Measurements from ENCODE around the gene ZC3H11A.

Gene ZC3H11A

GRCh38 chr1:203823306-203823705, 27.9 kb downstream of the ZC3H11A start:
- H3K4me3 ChIP-seq (replicated peaks; ENCODE audit: insufficient read depth, low read length) = no peak overlapping the region
- TF ChIP-seq GABPA (IDR thresholded peaks at IDR 0.05; ENCODE audit: low read depth) (no peak), REST (IDR thresholded peaks at IDR 0.05; ENCODE audit: insufficient replicate concordance, low read depth) (no peak), CTCF (IDR thresholded peaks at IDR 0.05; ENCODE audit: insufficient read depth, low read length) (no peak), SPI1 (IDR thresholded peaks at IDR 0.05; ENCODE audit: borderline replicate concordance, low read depth) (no peak)
- H3K27me3 ChIP-seq (ENCODE audit: insufficient read depth, poor library complexity, severe bottlenecking) = no peaks in the 10 kb centered on the region
- no peak for DNase-seq (ENCODE audit: low read depth in 1 of 2, low spot score in 1 of 2)
- no peak overlapping the region for H3K27ac ChIP-seq (replicated peaks)

- no peak overlapping the region for H3K4me3 ChIP-seq (replicated peaks; ENCODE audit: insufficient read depth, low read length)
- TF ChIP-seq POLR2AphosphoS5 (IDR thresholded peaks at IDR 0.05; ENCODE audit: low read depth) = no peak
- no peak for TF ChIP-seq SPI1 (IDR thresholded peaks at IDR 0.05; ENCODE audit: borderline replicate concordance, low read depth)
- no peak for TF ChIP-seq REST (IDR thresholded peaks at IDR 0.05; ENCODE audit: insufficient replicate concordance, low read depth)
- no peak for TF ChIP-seq CTCF (IDR thresholded peaks at IDR 0.05; ENCODE audit: insufficient read depth, low read length)
- TF ChIP-seq GABPA (IDR thresholded peaks at IDR 0.05; ENCODE audit: low read depth) = no peak
- no peaks in the 10 kb centered on the region for H3K27me3 ChIP-seq (ENCODE audit: insufficient read depth, poor library complexity, severe bottlenecking)
- no peak for DNase-seq (ENCODE audit: low read depth in 1 of 2, low spot score in 1 of 2)
- no peak overlapping the region for H3K27ac ChIP-seq (replicated peaks)
These were observed 30.8 kb downstream of the ZC3H11A start for GRCh38 chr1:203826175-203826574.

- TF ChIP-seq POLR2AphosphoS5 (IDR thresholded peaks at IDR 0.05; ENCODE audit: low read depth) = no peak
- TF ChIP-seq SPI1 (IDR thresholded peaks at IDR 0.05; ENCODE audit: borderline replicate concordance, low read depth) = no peak
- TF ChIP-seq CTCF (IDR thresholded peaks at IDR 0.05; ENCODE audit: insufficient read depth, low read length) = no peak
- TF ChIP-seq REST (IDR thresholded peaks at IDR 0.05; ENCODE audit: insufficient replicate concordance, low read depth) = no peak
- TF ChIP-seq GABPA (IDR thresholded peaks at IDR 0.05; ENCODE audit: low read depth) = no peak
- H3K27ac ChIP-seq (replicated peaks) = no peak overlapping the region
- no peak overlapping the region for H3K4me3 ChIP-seq (replicated peaks; ENCODE audit: insufficient read depth, low read length)
- DNase-seq (ENCODE audit: low read depth in 1 of 2, low spot score in 1 of 2) = no peak
- H3K27me3 ChIP-seq (ENCODE audit: insufficient read depth, poor library complexity, severe bottlenecking) = no peaks in the 10 kb centered on the region
These were observed 32.6 kb downstream of the ZC3H11A start for GRCh38 chr1:203828002-203828401.

All from HL-60 (cell line).